Measurements from ENCODE around the gene ECHDC1.
A peak's percentile ranks its signal among the peaks of the same experiment; 100 is the strongest.

The ECHDC1 gene

DNA sequence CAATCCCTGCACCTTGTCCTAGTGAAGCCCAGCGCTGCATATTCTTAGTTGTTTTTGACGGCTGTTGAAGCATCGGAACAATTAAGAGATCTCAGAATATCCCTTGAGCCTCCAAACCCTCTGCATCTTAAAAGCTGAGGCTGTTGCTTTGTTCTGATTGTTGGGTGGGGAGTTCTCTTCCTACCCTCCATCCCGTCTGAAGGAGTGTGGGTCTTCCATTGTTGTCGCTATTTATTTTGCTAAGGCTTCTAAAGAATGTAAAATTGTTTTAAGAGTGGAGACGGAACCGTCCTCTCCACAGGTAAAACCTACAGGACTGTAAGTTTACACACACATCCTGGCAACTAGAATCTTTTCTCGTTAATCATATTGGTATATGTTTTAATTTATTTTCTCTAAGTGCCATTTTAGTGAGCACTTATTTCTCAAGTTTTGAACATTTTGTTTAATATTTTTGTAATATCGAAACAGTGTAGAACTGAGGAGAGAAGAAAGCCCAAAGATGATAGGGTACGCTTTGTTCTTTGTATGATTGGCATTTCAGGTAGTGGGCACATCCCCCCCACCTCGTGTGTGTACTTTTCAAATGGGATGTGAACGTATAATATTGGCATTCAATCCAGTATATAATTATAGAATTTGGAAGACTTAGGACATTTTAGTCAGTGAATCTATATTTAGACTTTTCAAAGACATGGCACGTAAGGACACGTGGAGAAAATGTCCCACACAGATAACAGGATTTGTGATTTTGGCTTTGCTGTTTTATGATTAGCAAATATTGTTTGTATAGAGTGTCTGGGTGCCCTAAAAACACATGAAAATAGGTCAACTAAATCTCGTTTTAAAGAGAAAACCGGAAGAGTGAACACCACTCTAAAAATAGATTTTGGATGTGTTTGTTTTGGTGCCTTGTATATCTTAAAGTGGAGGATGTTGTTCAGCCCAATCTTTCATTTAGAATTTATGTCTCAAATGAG lies 75.5 kb downstream of the ECHDC1 start:
- peak overlapping the region; percentile 72 for H3K27ac ChIP-seq (ENCODE audit: poor library complexity, severe bottlenecking)
- no peak; the same call in 1 of the 3 replicates for ATAC-seq (ENCODE audit: low read depth)
- no peak for DNase-seq (ENCODE audit: low spot score)
- H3K27me3 ChIP-seq (ENCODE audit: insufficient read depth, poor library complexity, severe bottlenecking), result no peaks in the 10 kb centered on the region
- no peaks in the 10 kb centered on the region; the same call in none of the 2 replicates for H3K36me3 ChIP-seq (ENCODE audit: low read depth)
- H3K4me1 ChIP-seq (ENCODE audit: insufficient read depth, poor library complexity, severe bottlenecking), result peaks cover 24% of the 10 kb centered on the region
- no peak for TF ChIP-seq CTCF (IDR thresholded peaks at IDR 0.05; ENCODE audit: poor library complexity, severe bottlenecking)
- no peaks in the 10 kb centered on the region for H3K9me3 ChIP-seq (ENCODE audit: severe bottlenecking)
- peak overlapping the region; percentile 69 for H3K4me3 ChIP-seq (ENCODE audit: severe bottlenecking)

GRCh38 chr6:127266892-127267645 lies 76.3 kb downstream of the ECHDC1 start:
- peaks cover 24% of the 10 kb centered on the region for H3K4me1 ChIP-seq (ENCODE audit: insufficient read depth, poor library complexity, severe bottlenecking)
- no peak for TF ChIP-seq CTCF (IDR thresholded peaks at IDR 0.05; ENCODE audit: poor library complexity, severe bottlenecking)
- no peaks in the 10 kb centered on the region for H3K27me3 ChIP-seq (ENCODE audit: insufficient read depth, poor library complexity, severe bottlenecking)
- H3K36me3 ChIP-seq (ENCODE audit: low read depth), result no peaks in the 10 kb centered on the region; the same call in none of the 2 replicates
- ATAC-seq (ENCODE audit: low read depth) (peak; percentile 72), DNase-seq (ENCODE audit: low spot score) (peak; percentile 63)
- H3K9me3 ChIP-seq (ENCODE audit: severe bottlenecking), result no peaks in the 10 kb centered on the region
- H3K4me3 ChIP-seq (ENCODE audit: severe bottlenecking), result peak overlapping the region; percentile 69
- H3K27ac ChIP-seq (ENCODE audit: poor library complexity, severe bottlenecking), result peak overlapping the region; percentile 72

- ATAC-seq (ENCODE audit: low read depth), result peak; percentile 78
- Histone ChIP-seq H3K27ac (ENCODE audit: poor library complexity, severe bottlenecking) (peak within 1 kb of the TSS; percentile 72), H3K4me1 (ENCODE audit: insufficient read depth, poor library complexity, severe bottlenecking) (peaks cover 24% of the 10 kb centered on the region), H3K36me3 (ENCODE audit: low read depth) (no peaks in the 10 kb centered on the region; the same call in 1 of the 2 replicates), H3K4me3 (ENCODE audit: severe bottlenecking) (peak within 1 kb of the TSS; percentile 69), H3K27me3 (ENCODE audit: insufficient read depth, poor library complexity, severe bottlenecking) (no peaks in the 10 kb centered on the region), H3K9me3 (ENCODE audit: severe bottlenecking) (no peaks in the 10 kb centered on the region)
- peak; percentile 76 for DNase-seq (ENCODE audit: low spot score)
- peak; percentile 92 for TF ChIP-seq CTCF (IDR thresholded peaks at IDR 0.05; ENCODE audit: poor library complexity, severe bottlenecking)
These were observed 77.1 kb downstream of the ECHDC1 start, which contains the start of gene RNF146 for GRCh38 chr6:127266178-127266891. RNF146 (plus strand) TSS chr6:127266864; CDS start chr6:127280339, 13,475 bp downstream.

- no peak for TF ChIP-seq CTCF (IDR thresholded peaks at IDR 0.05; ENCODE audit: poor library complexity, severe bottlenecking)
- Histone ChIP-seq H3K4me1 (ENCODE audit: insufficient read depth, poor library complexity, severe bottlenecking) (peaks cover 6% of the 10 kb centered on the region), H3K27me3 (ENCODE audit: insufficient read depth, poor library complexity, severe bottlenecking) (no peaks in the 10 kb centered on the region), H3K36me3 (ENCODE audit: low read depth) (no peaks in the 10 kb centered on the region), H3K27ac (ENCODE audit: poor library complexity, severe bottlenecking) (no peak overlapping the region), H3K9me3 (ENCODE audit: severe bottlenecking) (no peaks in the 10 kb centered on the region), H3K4me3 (ENCODE audit: severe bottlenecking) (no peak overlapping the region)
- ATAC-seq (ENCODE audit: low read depth), result no peak
- no peak for DNase-seq (ENCODE audit: low spot score)
These were observed 79.9 kb downstream of the ECHDC1 start for GRCh38 chr6:127263481-127263880.

Measured in RWPE2 (cell line).